Tibial artery (tissue), 4 donors: ENCODE data around the gene TMEM132C.

ENCODE experiments used
- DNase-seq, 2 donors: peaks; one replicate each; pipeline ENCODE4 v3.0.0-alpha.2; 2019
- H3K27ac ChIP-seq, 2 donors: fragments of 200-600 bp; sonication (generic) in 1 of 2; 1 replicate in 1 of 2; 2 replicates in 1 of 2; pipeline ENCODE4 v1.5.1; 2018 to 2019; ENCODE audit warnings: mild to moderate bottlenecking in 1 of 2
- H3K27me3 ChIP-seq, 2 donors: fragments of 200-600 bp; sonication (generic) in 1 of 2; one replicate each; pipeline versions ENCODE4 v1.5.1 to v1.6.0; 2016 to 2019
- H3K36me3 ChIP-seq, 3 donors: fragments of 200-600 bp; sonication (generic) in 2 of 3; one replicate each; pipeline ENCODE4 v1.5.1; 2016 to 2019; ENCODE audit warnings: mild to moderate bottlenecking in 2 of 3
- H3K4me1 ChIP-seq, 4 donors: fragments of 200-600 bp; sonication (generic) in 2 of 4; 1 replicate in 3 of 4; 2 replicates in 1 of 4; pipeline ENCODE4 v1.5.1; 2016 to 2019
- H3K4me3 ChIP-seq, 2 donors: fragments of 200-600 bp; sonication (generic) in 1 of 2; 1 replicate in 1 of 2; 2 replicates in 1 of 2; pipeline ENCODE4 v1.5.1; 2018 to 2019; ENCODE audit warnings: mild to moderate bottlenecking in 2 of 2
- H3K9me3 ChIP-seq, 3 donors: fragments of 200-600 bp; sonication (generic) in 1 of 3; one replicate each; pipeline ENCODE4 v1.5.1; 2016 to 2019
- CTCF ChIP-seq, 2 experiments: fragments of 200-600 bp in 1 of 2; fragments of 450-650 bp in 1 of 2; IDR thresholded peaks; one replicate each; pipeline ENCODE4 v1.5.1; 2017 to 2019; ENCODE audit warnings: antibody characterized with exemption in 2 of 2, mild to moderate bottlenecking in 1 of 2, moderate library complexity in 1 of 2
- intact Hi-C: fragments of 100-400 bp; cut with DNase I; formaldehyde crosslinking; loops from one replicate; pipeline ENCODE4 v1.15.0; 2023; ENCODE audit warnings: low total_unique reads

The TMEM132C gene

GRCh38 chr12:128288357-128288756 lies 21.4 kb downstream of the TMEM132C start:
- Histone ChIP-seq H3K4me3 (no peak overlapping the region), H3K36me3 (no peaks in the 10 kb centered on the region), H3K27me3 (peaks cover 0 to 8% of the 10 kb centered on the region in 2 donors), H3K9me3 (peaks cover 0 to 3% (median 0%) of the 10 kb centered on the region in 3 donors), H3K27ac (no peak overlapping the region), H3K4me1 (no peaks in the 10 kb centered on the region)
- intact Hi-C loops, result no loop called here
- no peak for DNase-seq
- TF ChIP-seq CTCF (IDR thresholded peaks at IDR 0.05), result no peak

- Histone ChIP-seq H3K9me3 (no peaks in the 10 kb centered on the region), H3K27ac (no peak overlapping the region), H3K4me3 (no peak overlapping the region), H3K36me3 (no peaks in the 10 kb centered on the region), H3K27me3 (peaks cover 0 to 8% of the 10 kb centered on the region in 2 donors), H3K4me1 (no peaks in the 10 kb centered on the region)
- no peak for DNase-seq
- intact Hi-C loops, result no loop called here
- no peak for TF ChIP-seq CTCF (IDR thresholded peaks at IDR 0.05)
These were observed 21.9 kb downstream of the TMEM132C start for GRCh38 chr12:128288896-128289295.

GRCh38 chr12:128290938-128291337 lies 24.0 kb downstream of the TMEM132C start:
- Histone ChIP-seq H3K4me3 (no peak overlapping the region), H3K9me3 (no peaks in the 10 kb centered on the region), H3K36me3 (no peaks in the 10 kb centered on the region), H3K27ac (no peak overlapping the region), H3K27me3 (no peaks in the 10 kb centered on the region), H3K4me1 (no peaks in the 10 kb centered on the region)
- intact Hi-C loops, result no loop called here
- DNase-seq, result no peak
- TF ChIP-seq CTCF (IDR thresholded peaks at IDR 0.05), result no peak

GRCh38 chr12:128298091-128298748 lies 31.2 kb downstream of the TMEM132C start:
- TF ChIP-seq CTCF (IDR thresholded peaks at IDR 0.05), result no peak
- Histone ChIP-seq H3K9me3 (no peaks in the 10 kb centered on the region), H3K4me1 (no peaks in the 10 kb centered on the region), H3K36me3 (no peaks in the 10 kb centered on the region), H3K27ac (no peak overlapping the region), H3K4me3 (no peak overlapping the region), H3K27me3 (no peaks in the 10 kb centered on the region)
- no peak for DNase-seq
- intact Hi-C loops, result no loop called here

- Histone ChIP-seq H3K9me3 (no peaks in the 10 kb centered on the region), H3K36me3 (no peaks in the 10 kb centered on the region), H3K4me3 (no peak overlapping the region), H3K4me1 (no peaks in the 10 kb centered on the region), H3K27me3 (no peaks in the 10 kb centered on the region), H3K27ac (no peak overlapping the region)
- DNase-seq, result no peak
- TF ChIP-seq CTCF (IDR thresholded peaks at IDR 0.05), result no peak
- intact Hi-C loops, result no loop called here
These were observed 38.4 kb downstream of the TMEM132C start for GRCh38 chr12:128305336-128305892.
